Loucy (cell line): ENCODE measurements around the gene NR0B1.

Source experiments
- EZH2phosphoT487 ChIP-seq: fragments of 200-600 bp; IDR thresholded peaks from 2 replicates; pipeline ENCODE4 v1.6.1; 2018; ENCODE audit warnings: antibody characterized with exemption, mild to moderate bottlenecking, moderate library complexity, borderline replicate concordance
- TF ChIP-seq, protein P1 (sequence below): fragments of 200-600 bp; sonication (generic); conservative IDR thresholded peaks from 2 replicates; pipeline ENCODE4 v1.5.1; 2014; ENCODE audit warnings: mild to moderate bottlenecking, antibody characterized with exemption, low read length

DNA sequence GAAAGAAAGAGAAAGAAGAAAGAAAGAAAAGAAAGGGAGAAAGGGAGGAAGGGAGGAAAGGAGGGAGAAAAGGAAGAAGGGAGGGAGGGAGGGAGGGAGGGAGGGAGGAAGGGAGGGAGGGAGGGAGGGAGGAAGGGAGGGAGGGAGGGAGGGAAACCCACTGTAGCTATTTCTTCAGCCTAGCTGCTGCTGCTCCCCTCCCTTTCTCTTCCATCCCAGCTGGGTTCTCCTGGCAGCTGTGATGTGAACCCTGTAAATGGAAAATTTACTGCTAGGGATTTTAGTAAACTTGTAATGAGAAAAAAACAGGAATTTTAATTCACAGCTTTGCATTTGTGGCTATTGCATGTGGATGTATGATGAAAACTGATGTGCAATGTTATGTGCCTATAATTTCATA lies 8.0 kb downstream of the NR0B1 start:
- TF ChIP-seq, protein P1, sequence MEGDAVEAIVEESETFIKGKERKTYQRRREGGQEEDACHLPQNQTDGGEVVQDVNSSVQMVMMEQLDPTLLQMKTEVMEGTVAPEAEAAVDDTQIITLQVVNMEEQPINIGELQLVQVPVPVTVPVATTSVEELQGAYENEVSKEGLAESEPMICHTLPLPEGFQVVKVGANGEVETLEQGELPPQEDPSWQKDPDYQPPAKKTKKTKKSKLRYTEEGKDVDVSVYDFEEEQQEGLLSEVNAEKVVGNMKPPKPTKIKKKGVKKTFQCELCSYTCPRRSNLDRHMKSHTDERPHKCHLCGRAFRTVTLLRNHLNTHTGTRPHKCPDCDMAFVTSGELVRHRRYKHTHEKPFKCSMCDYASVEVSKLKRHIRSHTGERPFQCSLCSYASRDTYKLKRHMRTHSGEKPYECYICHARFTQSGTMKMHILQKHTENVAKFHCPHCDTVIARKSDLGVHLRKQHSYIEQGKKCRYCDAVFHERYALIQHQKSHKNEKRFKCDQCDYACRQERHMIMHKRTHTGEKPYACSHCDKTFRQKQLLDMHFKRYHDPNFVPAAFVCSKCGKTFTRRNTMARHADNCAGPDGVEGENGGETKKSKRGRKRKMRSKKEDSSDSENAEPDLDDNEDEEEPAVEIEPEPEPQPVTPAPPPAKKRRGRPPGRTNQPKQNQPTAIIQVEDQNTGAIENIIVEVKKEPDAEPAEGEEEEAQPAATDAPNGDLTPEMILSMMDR = no peak
- TF ChIP-seq EZH2phosphoT487 = no peak
